Subcutaneous adipose tissue (tissue), 4 donors: ENCODE results near the gene FUT8. TPM values are rescaled to one million over a fixed set of nuclear protein-coding genes. Genes with fewer than 3 reads are reported as not detected.

Experiments used
- CTCF ChIP-seq: fragments of 450-650 bp; IDR thresholded peaks from one replicate; pipeline ENCODE4 v1.5.1; 2016; ENCODE audit warnings: low read depth, mild to moderate bottlenecking, control low read depth, antibody characterized with exemption, moderate library complexity
- total RNA-seq, 4 donors: library from RNA; depleted of rRNA; stranded (reverse); fragments of >200 nt; gene quantifications; one replicate each; pipeline ENCODE4 v1.1.0, GENCODE V29; 2016

FUT8 gene
- total RNA-seq, 4 donors from 2014 or later, result 21.8 to 33.3 (median 24.7) TPM

GRCh38 chr14:65772466-65772865 is 359.9 kb downstream of the FUT8 start:
- TF ChIP-seq CTCF, result no peak

GRCh38 chr14:65772921-65773574 is 360.5 kb downstream of the FUT8 start:
- TF ChIP-seq CTCF, result no peak

GRCh38 chr14:65774041-65774440 is 361.5 kb downstream of the FUT8 start:
- TF ChIP-seq CTCF, result no peak

GRCh38 chr14:65776193-65776852 is 363.8 kb downstream of the FUT8 start:
- TF ChIP-seq CTCF, result no peak

GRCh38 chr14:65780566-65780965 is 368.0 kb downstream of the FUT8 start:
- TF ChIP-seq CTCF, result no peak

- TF ChIP-seq CTCF, result no peak
These were observed 370.6 kb downstream of the FUT8 start for GRCh38 chr14:65783101-65783500.

GRCh38 chr14:65783576-65783975 is 371.0 kb downstream of the FUT8 start:
- TF ChIP-seq CTCF, result no peak
